Stomach (tissue), 9 donors: ENCODE data around the gene DUSP28. TPM values are rescaled to one million over a fixed set of nuclear protein-coding genes. Genes with fewer than 3 reads are reported as not detected.

Source experiments
- DNase-seq, 2 donors: peaks; one replicate each; pipeline versions ENCODE4 v3.0.0 to v3.0.0-alpha.2; 2013 to 2019
- H3K27ac ChIP-seq, 5 donors: fragments of 200-600 bp in 4 of 5; sonication (generic) in 4 of 5; one replicate each; pipeline ENCODE4 v1.5.1; 2013 to 2019; ENCODE audit warnings: mild to moderate bottlenecking in 1 of 5, moderate library complexity in 1 of 5
- H3K27me3 ChIP-seq, 3 donors: fragments of 200-600 bp; sonication (generic); one replicate each; pipeline ENCODE4 v1.5.1; 2017 to 2019; ENCODE audit warnings: mixed run types in 1 of 3
- H3K36me3 ChIP-seq, 4 donors: fragments of 200-600 bp; sonication (generic); 1 replicate in 3 of 4; 2 replicates in 1 of 4; pipeline ENCODE4 v1.5.1; 2016 to 2019
- H3K4me1 ChIP-seq, 4 donors: fragments of 200-600 bp; sonication (generic); one replicate each; pipeline ENCODE4 v1.5.1; 2016 to 2019
- H3K4me3 ChIP-seq, 4 donors: fragments of 200-600 bp; sonication (generic) in 3 of 4; one replicate each; pipeline ENCODE4 v1.5.1; 2016 to 2019; ENCODE audit warnings: mild to moderate bottlenecking in 1 of 4
- H3K9me3 ChIP-seq, 4 donors: fragments of 200-600 bp; sonication (generic); one replicate each; pipeline ENCODE4 v1.5.1; 2016 to 2019
- CTCF ChIP-seq, 7 experiments: fragments of 450-650 bp in 4 of 7; fragments of 200-600 bp in 3 of 7; sonication (generic) in 3 of 7; IDR thresholded peaks; one replicate each; pipeline ENCODE4 v1.5.1; 2016 to 2019; ENCODE audit warnings: antibody characterized with exemption in 7 of 7, control low read depth in 2 of 7, mild to moderate bottlenecking in 1 of 7
- EP300 ChIP-seq: sonication (generic); formaldehyde crosslinking; IDR thresholded peaks from one replicate; pipeline ENCODE4 v1.6.1; 2017; ENCODE audit warnings: antibody characterized with exemption
- POLR2A ChIP-seq, 4 donors: fragments of 450-650 bp; IDR thresholded peaks; one replicate each; pipeline ENCODE4 v1.6.1; 2016; ENCODE audit warnings: antibody characterized with exemption in 4 of 4, control low read depth in 2 of 4, mild to moderate bottlenecking in 1 of 4, moderate library complexity in 1 of 4
- POLR2AphosphoS5 ChIP-seq, 3 donors: sonication (generic); formaldehyde crosslinking; IDR thresholded peaks; one replicate each; pipeline ENCODE4 v1.6.1; 2016; ENCODE audit warnings: antibody characterized with exemption in 3 of 3
- WGBS, 5 donors: extraction: QIAGEN DNeasy Blood & Tissue Kit in 3 of 5; methylation state at CpG; one replicate each; pipeline versions ENCODE4 v1.1.5 to v1.1.7; 2013 to 2018; 5-methylcytosine and 5-hydroxymethylcytosine counted together
- intact Hi-C: fragments of 100-400 bp; cut with DNase I; formaldehyde crosslinking; loops from one replicate; pipeline ENCODE4 v1.15.1; 2023; ENCODE audit warnings: low total_unique reads
- polyA plus RNA-seq, 3 donors: library from polyadenylated mRNA; stranded (reverse); fragments of 200-250 nt; gene quantifications; one replicate each; pipeline ENCODE4 v1.2.3, GENCODE V29; 2013
- total RNA-seq, 5 donors: library from RNA; depleted of rRNA; stranded (reverse); fragments of >200 nt; gene quantifications; one replicate each; pipeline versions ENCODE4 v1.1.0 to v1.2.3, GENCODE V29; 2014 to 2016
- donor health status: healthy with polysubstance abuse.
- donor health status: Bipolar disorder and iron deficiency.
- donor health status: healthy.

The DUSP28 gene
- total and polyA plus RNA-seq, 8 donors: 1.3 to 71.5 (median 4.0) TPM

DNA sequence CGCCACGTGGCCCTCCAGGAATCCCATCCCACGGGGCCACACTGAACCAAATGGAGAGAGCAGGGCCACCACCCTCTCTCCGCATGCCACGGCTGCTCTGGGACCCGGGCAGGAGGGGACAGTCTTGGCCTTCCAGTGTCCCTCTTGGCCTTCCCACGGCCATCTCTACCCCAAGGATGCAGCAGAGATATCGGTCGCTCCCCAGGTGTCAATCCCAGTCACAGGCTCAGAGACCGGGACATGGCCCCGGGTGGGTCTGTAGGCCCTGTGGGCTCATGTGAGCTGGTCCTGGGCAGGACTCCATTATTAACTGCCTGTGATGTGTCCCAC, 41.6 kb downstream of the DUSP28 start:
- Histone ChIP-seq H3K4me1 (peaks cover 8 to 31% (median 27%) of the 10 kb centered on the region in 4 donors), H3K4me3 (no peak overlapping the region), H3K27me3 (no peaks in the 10 kb centered on the region), H3K9me3 (no peaks in the 10 kb centered on the region), H3K27ac (no peak overlapping the region), H3K36me3 (peaks cover 9 to 62% (median 44%) of the 10 kb centered on the region in 4 donors)
- intact Hi-C loops: no loop called here
- 89 to 98% (median 94%) methylated on average over 8 to 11 of the region's 11 CpGs for WGBS, 5 donors
- no peak for TF ChIP-seq EP300
- no peak for TF ChIP-seq POLR2A (IDR thresholded peaks at IDR 0.05)
- no peak for TF ChIP-seq POLR2AphosphoS5 (IDR thresholded peaks at IDR 0.05)
- TF ChIP-seq CTCF (IDR thresholded peaks at IDR 0.05): no peak
- no peak for DNase-seq

GRCh38 chr2:240602266-240603050, 42.3 kb downstream of the DUSP28 start:
- Histone ChIP-seq H3K4me1 (peaks cover 8 to 27% (median 23%) of the 10 kb centered on the region in 4 donors), H3K4me3 (no peak overlapping the region), H3K27ac (peak overlapping the region in 1 of 5 donors; percentile 23), H3K9me3 (no peaks in the 10 kb centered on the region), H3K36me3 (peaks cover 9 to 56% (median 39%) of the 10 kb centered on the region in 4 donors), H3K27me3 (no peaks in the 10 kb centered on the region)
- no peak for DNase-seq
- 86 to 92% (median 90%) methylated on average over 26 to 32 of the region's 32 CpGs for WGBS, 5 donors
- no peak for TF ChIP-seq CTCF (IDR thresholded peaks at IDR 0.05)
- TF ChIP-seq POLR2A (IDR thresholded peaks at IDR 0.05): no peak
- TF ChIP-seq EP300: no peak
- TF ChIP-seq POLR2AphosphoS5 (IDR thresholded peaks at IDR 0.05): no peak
- intact Hi-C loops: no loop called here

DNA sequence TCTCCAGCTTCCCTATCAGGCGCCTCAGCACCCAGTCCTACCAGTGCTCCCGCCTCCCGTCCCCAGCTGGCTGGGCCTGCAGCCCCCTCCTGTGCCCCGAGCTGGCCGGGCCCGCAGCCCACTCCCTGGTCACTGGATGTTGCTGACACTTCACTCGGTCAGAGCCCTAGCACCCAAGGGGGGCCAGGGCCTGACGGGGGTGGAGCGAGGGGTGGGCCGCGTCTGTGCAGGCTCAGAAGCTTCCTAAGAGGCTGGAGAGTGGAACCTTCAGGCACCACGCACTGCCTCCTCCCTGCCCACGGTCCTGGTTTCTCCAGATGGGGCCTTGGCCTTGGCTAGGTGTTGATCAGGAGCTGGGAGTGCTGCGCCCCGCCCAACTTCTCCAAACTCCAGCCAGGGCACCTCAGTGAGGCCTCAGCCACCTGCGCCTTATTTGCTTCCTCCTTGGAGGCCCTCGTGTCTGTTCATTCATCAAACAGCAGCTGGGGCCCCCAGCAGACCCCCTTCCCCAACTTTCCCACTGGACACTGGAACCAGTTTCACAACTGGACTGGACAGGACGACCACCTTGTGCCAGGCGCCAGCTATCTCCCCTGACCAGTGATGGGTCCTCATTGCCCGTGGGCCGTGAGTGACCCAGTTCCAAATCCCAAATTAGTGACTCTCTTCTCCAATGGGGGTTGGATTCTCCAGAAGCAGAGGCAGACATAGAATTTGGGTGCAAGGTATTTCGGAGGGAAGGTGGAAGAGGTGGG, 43.1 kb downstream of the DUSP28 start:
- WGBS, 5 donors: 78 to 85% (median 82%) methylated on average over 15 to 22 of the region's 22 CpGs
- Histone ChIP-seq H3K9me3 (no peaks in the 10 kb centered on the region), H3K27me3 (no peaks in the 10 kb centered on the region), H3K27ac (peak overlapping the region in 1 of 5 donors; percentile 83), H3K4me1 (peaks cover 8 to 27% (median 23%) of the 10 kb centered on the region in 4 donors), H3K36me3 (peaks cover 4 to 48% (median 31%) of the 10 kb centered on the region in 4 donors), H3K4me3 (no peak overlapping the region)
- intact Hi-C loops: no loop called here
- TF ChIP-seq EP300 (no peak), CTCF (IDR thresholded peaks at IDR 0.05) (no peak), POLR2AphosphoS5 (IDR thresholded peaks at IDR 0.05) (no peak), POLR2A (IDR thresholded peaks at IDR 0.05) (no peak)
- no peak for DNase-seq

DNA sequence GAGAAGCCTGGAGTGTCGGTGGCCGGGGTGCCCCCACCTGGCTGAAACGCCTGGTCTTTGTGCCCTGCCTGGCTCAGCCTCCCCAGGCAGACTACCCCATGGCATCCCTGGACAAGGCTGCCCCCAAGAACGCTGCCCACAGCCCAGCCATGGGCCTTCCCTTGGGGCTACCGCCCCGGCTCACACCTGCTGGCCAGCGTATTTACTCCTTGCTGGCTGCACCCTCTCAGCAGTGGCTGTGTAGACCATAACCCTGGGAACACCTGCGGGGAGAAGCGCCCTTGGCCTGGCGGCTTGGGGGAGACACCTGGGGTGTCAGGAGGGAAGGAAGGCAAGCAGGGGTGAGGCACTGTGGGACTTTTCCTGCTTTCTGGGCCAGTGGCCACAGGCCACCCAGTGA, 43.7 kb downstream of the DUSP28 start:
- Histone ChIP-seq H3K36me3 (peaks cover 0 to 42% (median 25%) of the 10 kb centered on the region in 4 donors), H3K4me1 (peaks cover 8 to 27% (median 23%) of the 10 kb centered on the region in 4 donors), H3K4me3 (no peak overlapping the region), H3K9me3 (no peaks in the 10 kb centered on the region), H3K27me3 (no peaks in the 10 kb centered on the region), H3K27ac (peak overlapping the region in 3 of 5 donors; percentile 70 to 84 (median 83))
- intact Hi-C loops: no loop called here
- WGBS, 5 donors: 71 to 86% (median 79%) methylated on average over 7 to 10 of the region's 10 CpGs
- TF ChIP-seq EP300 (no peak), CTCF (IDR thresholded peaks at IDR 0.05) (no peak)
- no peak for DNase-seq
